ENCODE data around the gene ENDOG.

DNA sequence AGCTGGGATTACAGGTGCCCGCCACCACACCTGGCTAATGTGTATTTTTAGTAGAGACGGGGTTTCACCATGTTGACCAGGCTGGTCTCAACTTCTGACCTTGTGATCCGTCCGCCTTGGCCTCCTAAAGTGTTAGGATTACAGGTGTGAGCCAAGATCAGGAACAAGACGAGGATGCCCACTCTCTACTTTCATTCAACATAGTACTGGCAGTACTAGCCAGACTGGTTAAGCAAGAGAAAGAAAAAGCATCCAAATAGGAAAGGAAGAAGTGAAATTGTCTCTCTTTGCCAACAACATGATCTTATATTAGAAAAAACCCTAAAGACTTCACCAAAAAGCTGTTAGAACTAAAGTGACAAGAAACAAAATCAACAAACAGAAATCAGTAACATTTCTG lies 7.4 kb upstream of the ENDOG start:
- TF ChIP-seq, protein P1, sequence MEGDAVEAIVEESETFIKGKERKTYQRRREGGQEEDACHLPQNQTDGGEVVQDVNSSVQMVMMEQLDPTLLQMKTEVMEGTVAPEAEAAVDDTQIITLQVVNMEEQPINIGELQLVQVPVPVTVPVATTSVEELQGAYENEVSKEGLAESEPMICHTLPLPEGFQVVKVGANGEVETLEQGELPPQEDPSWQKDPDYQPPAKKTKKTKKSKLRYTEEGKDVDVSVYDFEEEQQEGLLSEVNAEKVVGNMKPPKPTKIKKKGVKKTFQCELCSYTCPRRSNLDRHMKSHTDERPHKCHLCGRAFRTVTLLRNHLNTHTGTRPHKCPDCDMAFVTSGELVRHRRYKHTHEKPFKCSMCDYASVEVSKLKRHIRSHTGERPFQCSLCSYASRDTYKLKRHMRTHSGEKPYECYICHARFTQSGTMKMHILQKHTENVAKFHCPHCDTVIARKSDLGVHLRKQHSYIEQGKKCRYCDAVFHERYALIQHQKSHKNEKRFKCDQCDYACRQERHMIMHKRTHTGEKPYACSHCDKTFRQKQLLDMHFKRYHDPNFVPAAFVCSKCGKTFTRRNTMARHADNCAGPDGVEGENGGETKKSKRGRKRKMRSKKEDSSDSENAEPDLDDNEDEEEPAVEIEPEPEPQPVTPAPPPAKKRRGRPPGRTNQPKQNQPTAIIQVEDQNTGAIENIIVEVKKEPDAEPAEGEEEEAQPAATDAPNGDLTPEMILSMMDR (conservative IDR thresholded peaks at IDR 0.05 in 1 of 2, IDR thresholded peaks at IDR 0.05 in 1 of 2; ENCODE audit: low read depth in 1 of 2, low read length in 2 of 2) = no peak
- TF ChIP-seq EZH2 (IDR thresholded peaks at IDR 0.05; ENCODE audit: low read length, missing control alignments) = no peak
